ENCODE measurements around the gene GRID2. TPM values are rescaled to one million over a fixed set of nuclear protein-coding genes. Genes with fewer than 3 reads are reported as not detected.
"Not testable (repeated sequence)": the region's sequence is repeated elsewhere in the genome, so short reads cannot be mapped to it uniquely, and the experiment has no call there.

Gene GRID2
- polyA plus RNA-seq, 1 donor from 2014 or later = 14.9 TPM

DNA sequence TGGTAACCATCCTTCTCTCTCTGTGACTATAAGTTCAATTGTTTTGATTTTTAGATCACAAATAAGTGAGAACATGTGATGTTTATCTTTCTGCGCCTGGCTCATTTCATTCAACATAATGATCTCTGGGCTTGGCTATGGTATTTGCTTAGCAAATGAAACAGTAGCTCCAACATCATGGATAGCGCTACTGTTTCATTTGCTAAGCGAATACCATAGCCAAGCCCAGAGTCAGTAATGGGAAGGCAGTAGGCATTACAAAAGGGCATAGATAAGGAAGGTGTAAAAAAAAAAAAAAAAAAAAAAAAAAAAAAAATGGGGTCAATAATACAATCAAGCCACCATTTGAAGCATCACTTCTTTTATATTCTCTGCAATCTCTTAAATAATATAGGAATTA, 1055.8 kb downstream of the GRID2 start:
- Histone ChIP-seq H3K9me3 (ENCODE audit: low read length) (no peaks in the 10 kb centered on the region), H3K9me2 (ENCODE audit: insufficient read depth, low read length) (no peaks in the 10 kb centered on the region), H3K36me3 (ENCODE audit: insufficient read depth, low read length) (no peaks in the 10 kb centered on the region), H3K4me3 (ENCODE audit: low read length) (no peak overlapping the region), H3K27me3 (ENCODE audit: insufficient read depth, low read depth, low read length) (no peaks in the 10 kb centered on the region), H3K27ac (ENCODE audit: low read length) (no peak overlapping the region), H3K79me2 (replicated peaks; ENCODE audit: insufficient read depth, low read length) (no peaks in the 10 kb centered on the region), H3K9ac (ENCODE audit: low read length) (no peak overlapping the region), H3K4me2 (ENCODE audit: low read length) (no peak overlapping the region), H2AFZ (ENCODE audit: low read depth, low read length) (no peak overlapping the region), H3F3A (ENCODE audit: insufficient read depth, low read length, poor library complexity, severe bottlenecking) (no peaks in the 10 kb centered on the region), H4K20me1 (ENCODE audit: insufficient read depth) (no peaks in the 10 kb centered on the region)
- TF ChIP-seq MXI1 (conservative IDR thresholded peaks at IDR 0.05; ENCODE audit: poor library complexity, severe bottlenecking) (no peak), EZH2 (IDR thresholded peaks at IDR 0.05; ENCODE audit: borderline replicate concordance, insufficient read depth, low read length, poor library complexity, severe bottlenecking) (no peak), CTCF (IDR thresholded peaks at IDR 0.05; ENCODE audit: poor library complexity, severe bottlenecking) (no peak), RAD21 (conservative IDR thresholded peaks at IDR 0.05) (no peak), TAF1 (IDR thresholded peaks at IDR 0.05; ENCODE audit: low read depth) (no peak)

DNA sequence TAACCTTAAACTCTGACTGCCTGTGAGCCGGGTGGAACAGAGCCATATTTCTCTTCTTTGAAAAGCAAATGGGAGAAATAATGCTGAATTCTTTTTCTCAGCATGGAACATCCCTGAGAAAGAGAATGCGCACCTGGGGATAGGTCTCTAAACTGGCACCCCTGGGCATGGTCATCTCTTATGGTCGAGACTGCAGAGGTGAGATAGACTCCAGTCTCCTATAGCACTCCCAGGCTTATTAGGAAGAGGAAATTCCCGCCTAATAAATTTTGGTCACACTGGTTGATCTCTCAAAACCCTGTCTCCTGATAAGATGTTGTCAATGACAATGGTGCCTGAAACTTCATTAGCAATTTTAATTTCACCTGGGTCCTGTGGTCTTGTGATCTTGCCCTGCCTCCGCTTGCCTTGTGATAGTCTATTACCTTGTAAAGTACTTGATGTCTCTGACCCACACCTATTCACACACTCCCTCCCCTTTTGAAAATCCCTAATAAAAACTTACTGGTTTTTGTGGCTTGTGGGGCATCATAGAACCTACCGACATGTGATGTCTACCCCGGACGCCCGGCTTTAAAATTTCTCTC, 1062.5 kb downstream of the GRID2 start:
- not testable (repeated sequence) for H3K4me3 ChIP-seq (ENCODE audit: low read length); H3K36me3 ChIP-seq (ENCODE audit: insufficient read depth, low read length); H3K9ac ChIP-seq (ENCODE audit: low read length); H3K27me3 ChIP-seq (ENCODE audit: insufficient read depth, low read depth, low read length); H4K20me1 ChIP-seq (ENCODE audit: insufficient read depth); H2AFZ ChIP-seq (ENCODE audit: low read depth, low read length); H3K9me2 ChIP-seq (ENCODE audit: insufficient read depth, low read length); H3K4me2 ChIP-seq (ENCODE audit: low read length); H3K27ac ChIP-seq (ENCODE audit: low read length); H3K9me3 ChIP-seq (ENCODE audit: low read length); H3F3A ChIP-seq (ENCODE audit: insufficient read depth, low read length, poor library complexity, severe bottlenecking); H3K79me2 ChIP-seq (replicated peaks; ENCODE audit: insufficient read depth, low read length)

DNA sequence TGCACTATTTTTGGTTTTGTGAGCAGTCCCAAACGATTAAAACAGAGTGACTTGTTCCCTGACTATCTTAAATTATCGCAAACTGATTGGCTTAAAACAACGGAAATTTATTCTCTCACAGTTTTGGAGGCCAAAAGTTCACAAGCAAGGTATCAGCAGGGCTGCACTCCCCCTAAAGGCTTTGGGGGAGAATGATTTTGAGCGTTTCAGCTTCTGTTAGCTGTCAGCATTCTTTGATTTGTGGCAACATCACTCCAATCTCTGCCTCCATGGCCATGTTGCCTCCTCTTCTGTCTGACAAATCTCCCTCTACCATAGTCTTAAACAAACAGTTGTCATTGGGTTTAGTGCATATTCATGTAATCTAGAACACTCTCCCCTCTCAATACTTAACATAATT, 1065.2 kb downstream of the GRID2 start:
- Histone ChIP-seq H3K4me2 (ENCODE audit: low read length) (no peak overlapping the region), H3K9ac (ENCODE audit: low read length) (no peak overlapping the region), H3K27ac (ENCODE audit: low read length) (no peak overlapping the region), H3K4me3 (ENCODE audit: low read length) (no peak overlapping the region), H3K27me3 (ENCODE audit: insufficient read depth, low read depth, low read length) (no peaks in the 10 kb centered on the region), H4K20me1 (ENCODE audit: insufficient read depth) (no peaks in the 10 kb centered on the region), H3K79me2 (replicated peaks; ENCODE audit: insufficient read depth, low read length) (no peaks in the 10 kb centered on the region), H3K9me3 (ENCODE audit: low read length) (no peaks in the 10 kb centered on the region), H2AFZ (ENCODE audit: low read depth, low read length) (no peak overlapping the region), H3K36me3 (ENCODE audit: insufficient read depth, low read length) (no peaks in the 10 kb centered on the region), H3K9me2 (ENCODE audit: insufficient read depth, low read length) (no peaks in the 10 kb centered on the region), H3F3A (ENCODE audit: insufficient read depth, low read length, poor library complexity, severe bottlenecking) (no peaks in the 10 kb centered on the region)
- TF ChIP-seq CTCF (IDR thresholded peaks at IDR 0.05; ENCODE audit: poor library complexity, severe bottlenecking) = no peak
- TF ChIP-seq EP300 (conservative IDR thresholded peaks at IDR 0.05; ENCODE audit: poor library complexity, severe bottlenecking) = no peak
- no peak for TF ChIP-seq TAF1 (IDR thresholded peaks at IDR 0.05; ENCODE audit: low read depth)
- no peak for TF ChIP-seq REST (IDR thresholded peaks at IDR 0.05; ENCODE audit: borderline replicate concordance)
- TF ChIP-seq EZH2 (IDR thresholded peaks at IDR 0.05; ENCODE audit: borderline replicate concordance, insufficient read depth, low read length, poor library complexity, severe bottlenecking) = no peak
- no peak for TF ChIP-seq POLR2AphosphoS5 (IDR thresholded peaks at IDR 0.05)
- no peak for TF ChIP-seq MXI1 (conservative IDR thresholded peaks at IDR 0.05; ENCODE audit: poor library complexity, severe bottlenecking)
- no peak for TF ChIP-seq RAD21 (conservative IDR thresholded peaks at IDR 0.05)
- no peak for TF ChIP-seq SMC3 (conservative IDR thresholded peaks at IDR 0.05; ENCODE audit: poor library complexity)

Measured in neural cell (in vitro differentiated cells).